K562 (cell line): ENCODE measurements around the gene HAPSTR1. TPM values are rescaled to one million over a fixed set of nuclear protein-coding genes. Genes with fewer than 3 reads are reported as not detected.
A peak's percentile ranks its signal among the peaks of the same experiment; 100 is the strongest.

ENCODE experiments used
- ATAC-seq: fragments of 200-7000 bp; cut with Tn5 transposase; 3 replicates; pipeline ENCODE4 v1.9.1; 2020; ENCODE audit warnings: moderate library complexity
- BruUV-seq: library from RNA; stranded (reverse); fragments of 400-500 nt; replicated peaks from 2 replicates; lab custom pipeline; 2021; lab: Mats Ljungman, UMichigan
- CTCF ChIA-PET: fragments of 300-600 bp; formaldehyde crosslinking; extraction: SDS; loops from one replicate; lab custom pipeline; 2021; ENCODE audit warnings: low intra/inter-chr PET ratio; lab: Yijun Ruan, JAX
- POLR2A ChIA-PET: fragments of 300-600, 350-650 bp; sonication (Branson Sonifier 250); formaldehyde crosslinking; extraction: SDS; loops from one replicate; lab custom pipeline; 2021; ENCODE audit warnings: antibody characterized with exemption, inconsistent platforms; lab: Yijun Ruan, JAX
- DNase-seq, 4 experiments: peaks; one replicate each; pipeline versions ENCODE4 v3.0.0 to v3.0.0-alpha.2; 2011 to 2018; ENCODE audit warnings: low spot score in 3 of 4, mixed read lengths in 3 of 4; ENCODE audit errors: extremely low read depth in 1 of 4
- FAIRE-seq: peaks from 2 replicates; lab custom pipeline; 2011; peaks lifted over from hg19 to GRCh38; lab: Jason Lieb, UNC
- H2AFZ ChIP-seq: 2 replicates; pipeline ENCODE4 v1.6.0; 2011; ENCODE audit warnings: low read depth, low read length, control low read depth, inconsistent platforms
- H3K27ac ChIP-seq: fragments of 200-600 bp; 3 replicates; pipeline ENCODE4 v1.8.0; 2011; ENCODE audit warnings: low read depth, mild to moderate bottlenecking, control low read depth, inconsistent platforms, low read length, moderate library complexity, mixed read lengths; ENCODE audit errors: extremely low read depth
- H3K27me3 ChIP-seq, 2 experiments: fragments of 300-600 bp in 1 of 2; 2 replicates in 1 of 2; 3 replicates in 1 of 2; pipeline versions ENCODE4 v1.6.0 to v1.8.0; 2011; ENCODE audit warnings: inconsistent platforms in 2 of 2, low read length in 2 of 2, mild to moderate bottlenecking in 1 of 2, mixed read lengths in 1 of 2, moderate library complexity in 1 of 2; ENCODE audit not compliant: control insufficient read depth in 2 of 2, insufficient read depth in 2 of 2
- H3K36me3 ChIP-seq: fragments of 300-600 bp; 3 replicates; pipeline ENCODE4 v1.8.0; 2011; ENCODE audit warnings: mild to moderate bottlenecking, low read length, inconsistent platforms; ENCODE audit not compliant: control insufficient read depth, insufficient read depth
- H3K4me1 ChIP-seq, 2 experiments: fragments of 200-600 bp in 1 of 2; replicated peaks in 1 of 2; 2 replicates in 1 of 2; 3 replicates in 1 of 2; pipeline versions ENCODE4 v1.5.1 to v1.8.0; 2011; ENCODE audit warnings: inconsistent platforms in 2 of 2, low read length in 2 of 2, mild to moderate bottlenecking in 1 of 2, mixed read lengths in 1 of 2, moderate library complexity in 1 of 2; ENCODE audit not compliant: control insufficient read depth in 2 of 2, insufficient read depth in 2 of 2
- H3K4me2 ChIP-seq: 2 replicates; pipeline ENCODE4 v1.6.1; 2011; ENCODE audit warnings: low read length, control low read depth, inconsistent platforms, mixed read lengths; ENCODE audit not compliant: insufficient read depth
- H3K4me3 ChIP-seq: fragments of 200-600 bp; sonication (generic), shearing (Covaris generic); 2 replicates; pipeline ENCODE4 v1.5.1; 2016; ENCODE audit warnings: control low read depth, inconsistent platforms
- H3K79me2 ChIP-seq: fragments of 200-600 bp; 3 replicates; pipeline ENCODE4 v1.8.0; 2011; ENCODE audit warnings: low read length, inconsistent platforms; ENCODE audit not compliant: control insufficient read depth, insufficient read depth
- H3K9ac ChIP-seq, 2 experiments: 2 replicates each; pipeline versions ENCODE4 v1.6.0 to v1.6.1; 2011; ENCODE audit warnings: low read depth in 2 of 2, low read length in 2 of 2, control low read depth in 1 of 2, inconsistent platforms in 1 of 2, mild to moderate bottlenecking in 1 of 2, mixed read lengths in 1 of 2; ENCODE audit not compliant: insufficient read depth in 1 of 2
- H3K9me1 ChIP-seq: one replicate; pipeline ENCODE4 v1.6.0; 2011; ENCODE audit warnings: inconsistent platforms, mild to moderate bottlenecking, low read length, moderate library complexity; ENCODE audit not compliant: control insufficient read depth, insufficient read depth
- H3K9me3 ChIP-seq: replicated peaks from 2 replicates; pipeline ENCODE4 v1.5.1; 2011; ENCODE audit warnings: low read depth, low read length, inconsistent platforms; ENCODE audit not compliant: control insufficient read depth, insufficient read depth
- H4K20me1 ChIP-seq: replicated peaks from 2 replicates; pipeline ENCODE4 v1.6.1; 2011; ENCODE audit warnings: low read length, inconsistent platforms, mixed read lengths; ENCODE audit not compliant: control insufficient read depth, insufficient read depth
- BHLHE40 ChIP-seq: IDR thresholded peaks from 2 replicates; pipeline ENCODE4 v1.6.1; 2011; ENCODE audit warnings: low read length, improper control_type of control experiment
- HCFC1 ChIP-seq: IDR thresholded peaks from 2 replicates; pipeline ENCODE4 v1.6.1; 2012; ENCODE audit warnings: low read depth, low read length, improper control_type of control experiment
- KLF13 ChIP-seq: fragments of 450-650 bp; IDR thresholded peaks from 2 replicates; pipeline ENCODE4 v1.6.1; 2016; ENCODE audit warnings: missing genetic modification characterization, low read depth, mild to moderate bottlenecking, missing compliant biosample characterization, moderate library complexity, borderline replicate concordance
- MEF2D ChIP-seq: conservative IDR thresholded peaks from 2 replicates; pipeline ENCODE4 v1.6.1; 2016; ENCODE audit warnings: low read depth, missing genetic modification characterization, missing compliant biosample characterization
- MYNN ChIP-seq, 2 experiments: sonication (generic); formaldehyde crosslinking in 1 of 2; IDR thresholded peaks; 2 replicates each; pipeline versions ENCODE4 v1.5.0 to v1.6.1; 2016 to 2020; ENCODE audit warnings: antibody characterized with exemption in 1 of 2, missing genetic modification reagents in 1 of 2
- PHB ChIP-seq: fragments of 250-450 bp; sonication (Bioruptor Pico); IDR thresholded peaks from 2 replicates; pipeline ENCODE4 v1.5.0; 2021
- POLR2AphosphoS2 ChIP-seq: IDR thresholded peaks from 2 replicates; pipeline ENCODE4 v1.6.1; 2012; ENCODE audit warnings: low read length, improper control_type of control experiment
- SP1 ChIP-seq: sonication (generic); formaldehyde crosslinking; IDR thresholded peaks from 2 replicates; pipeline ENCODE4 v1.8.1; 2022; ENCODE audit warnings: mild to moderate bottlenecking, missing genetic modification reagents
- TSC22D4 ChIP-seq: fragments of 450-650 bp; IDR thresholded peaks from 2 replicates; pipeline ENCODE4 v1.6.1; 2016; ENCODE audit warnings: missing genetic modification characterization, missing biosample characterization, control low read depth
- YBX1 ChIP-seq: fragments of 450-650 bp; IDR thresholded peaks from 2 replicates; pipeline ENCODE4 v1.7.1; 2016; ENCODE audit warnings: mild to moderate bottlenecking
- WGBS: fragments of 100-300 bp; shearing (Covaris generic); methylation state at CpG from one replicate; pipeline ENCODE4 v1.1.6; 2016; ENCODE audit warnings: low coverage, mixed read lengths; ENCODE audit not compliant: insufficient coverage; ENCODE audit errors: missing lambda C conversion rate; 5-methylcytosine and 5-hydroxymethylcytosine counted together
- in situ Hi-C: fragments of 300-500 bp; cut with MboI; formaldehyde crosslinking; loops from 4 replicates; pipeline ENCODE4 v1.15.0; 2018; ENCODE audit warnings: inconsistent platforms, mixed read lengths
- intact Hi-C: fragments of 100-400 bp; cut with micrococcal nuclease; formaldehyde crosslinking; loops from 2 replicates; pipeline ENCODE4 v1.14.2; 2022
- polyA plus RNA-seq, 8 experiments: library from polyadenylated mRNA; depleted of rRNA in 4 of 8; stranded (reverse) in 5 of 8; unstranded in 3 of 8; fragments of >200 nt; fragmentation: Nextera tagmentation in 2 of 8; fragmentation: Illumina TruSeq in 1 of 8; extraction: Ambion mirVana in 2 of 8; extraction: Trizol in 1 of 8; gene quantifications; 2 replicates each; pipeline versions ENCODE4 v1.2.1 to v1.2.3, GENCODE V29; 2011 to 2014; ENCODE audit warnings: inconsistent platforms in 1 of 8, missing spikeins in 1 of 8
- total RNA-seq, 7 experiments: library from RNA; depleted of rRNA in 6 of 7; stranded (reverse); fragments of >200 nt in 6 of 7; fragmentation: Illumina TruSeq in 2 of 7; extraction: Trizol in 2 of 7; gene quantifications; 2 replicates each; pipeline versions ENCODE4 v1.2.1 to v1.2.3, GENCODE V29; 2011 to 2021; ENCODE audit warnings: low replicate concordance in 1 of 7
- TF ChIP-seq, protein P1 (sequence below), 2 experiments: fragments of 450-650 bp in 1 of 2; sonication (generic) in 1 of 2; formaldehyde crosslinking in 1 of 2; IDR thresholded peaks in 1 of 2; conservative IDR thresholded peaks in 1 of 2; 2 replicates each; pipeline versions ENCODE4 v1.6.1 to v1.8.1; 2016 to 2023; ENCODE audit warnings: mild to moderate bottlenecking in 2 of 2, moderate library complexity in 2 of 2, inconsistent platforms in 1 of 2, missing genetic modification reagents in 1 of 2
- TF ChIP-seq, protein P2 (sequence below): fragments of 250-450 bp; sonication (Bioruptor Pico); IDR thresholded peaks from 2 replicates; pipeline ENCODE4 v1.4.0; 2020; ENCODE audit warnings: mild to moderate bottlenecking, moderate library complexity
- TF ChIP-seq, protein P3 (sequence below): sonication (generic); formaldehyde crosslinking; IDR thresholded peaks from 2 replicates; pipeline ENCODE4 v1.8.0; 2022; ENCODE audit warnings: mild to moderate bottlenecking, missing genetic modification reagents
- TF ChIP-seq, protein P4 (sequence below): fragments of 250-450 bp; sonication (Bioruptor Pico); IDR thresholded peaks from 2 replicates; pipeline ENCODE4 v1.8.0; 2022; ENCODE audit warnings: inconsistent platforms

Gene HAPSTR1
- total and polyA plus RNA-seq, 9 of the 15 experiments (the other 6 are each of a cell fraction or from before 2014, with no cell fraction given): 10.8 to 67.9 (median 36.5) TPM

DNA sequence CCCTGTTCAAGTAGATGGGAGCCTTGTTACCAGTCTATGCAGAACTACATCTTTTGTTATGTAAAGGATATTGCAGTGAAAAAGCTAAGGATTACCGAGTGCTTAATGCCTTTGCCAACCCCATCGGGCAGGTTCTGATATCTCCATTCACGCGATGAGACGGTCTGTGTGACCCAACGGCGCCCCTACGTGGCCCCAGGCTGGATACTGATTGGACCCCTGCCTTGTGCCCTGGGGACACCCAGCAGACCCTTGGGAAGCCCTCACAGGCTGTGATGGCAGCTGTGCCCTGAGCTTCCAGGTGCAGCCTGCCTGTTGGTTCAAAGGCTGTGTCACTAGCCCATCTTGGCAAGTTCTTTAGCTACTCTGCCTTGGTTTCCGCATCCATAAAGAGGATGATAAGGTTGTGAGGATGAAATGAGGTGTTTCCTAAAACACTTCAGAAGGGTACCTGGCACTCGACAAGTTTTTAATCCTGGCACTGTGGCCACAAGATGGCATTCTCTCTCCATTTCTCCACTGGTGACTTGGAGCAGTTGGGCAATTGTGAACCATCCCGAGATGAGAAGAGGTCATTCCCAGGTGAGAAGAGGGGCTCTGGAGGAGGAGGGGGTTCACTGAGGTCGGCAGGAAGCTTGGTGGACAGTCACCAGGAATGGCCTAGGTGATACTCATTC is 33.6 kb downstream of the HAPSTR1 start:
- no peak for FAIRE-seq
- Histone ChIP-seq H3K4me2 (no peak overlapping the region), H3K27me3 (no peaks in the 10 kb centered on the region), H3K36me3 (peaks cover 47% of the 10 kb centered on the region; the same call in 2 of the 3 replicates), H3K9me1 (no peaks in the 10 kb centered on the region), H3K4me1 (peaks cover 10 to 13% of the 10 kb centered on the region in 2 experiments), H3K79me2 (peaks cover 10% of the 10 kb centered on the region), H3K9me3 (no peaks in the 10 kb centered on the region), H3K27ac (no peak overlapping the region), H2AFZ (no peak overlapping the region), H3K4me3 (no peak overlapping the region), H3K9ac (0 out of 4 replicates have a peak overlapping the region, but pooled peaks of 1 of the 2 experiments have one; percentile 77), H4K20me1 (peaks cover 17% of the 10 kb centered on the region; the same call in 1 of the 2 replicates)
- ATAC-seq: no peak; the same call in 2 of the 3 replicates
- no peak for DNase-seq
- ChIA-PET POLR2A (interaction anchor here (0.6 to 2.2 kb wide), 7 partner anchors 9 to 77 kb away, joined by 3 to 7 read pairs (median 4); no protein-coding TSS in a partner anchor), CTCF (no interaction called here)
- 70% methylated on average over 11 of the region's 12 CpGs for WGBS
- in situ Hi-C loops: no loop called here
- BruUV-seq: no TSS peak
- intact Hi-C loops: no loop called here
- TF ChIP-seq, protein P1, sequence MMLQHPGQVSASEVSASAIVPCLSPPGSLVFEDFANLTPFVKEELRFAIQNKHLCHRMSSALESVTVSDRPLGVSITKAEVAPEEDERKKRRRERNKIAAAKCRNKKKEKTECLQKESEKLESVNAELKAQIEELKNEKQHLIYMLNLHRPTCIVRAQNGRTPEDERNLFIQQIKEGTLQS (IDR thresholded peaks at IDR 0.05): no peak
- TF ChIP-seq, protein P1 (CRISPR knock-in tag; conservative IDR thresholded peaks at IDR 0.05): no peak
- TF ChIP-seq, protein P2, sequence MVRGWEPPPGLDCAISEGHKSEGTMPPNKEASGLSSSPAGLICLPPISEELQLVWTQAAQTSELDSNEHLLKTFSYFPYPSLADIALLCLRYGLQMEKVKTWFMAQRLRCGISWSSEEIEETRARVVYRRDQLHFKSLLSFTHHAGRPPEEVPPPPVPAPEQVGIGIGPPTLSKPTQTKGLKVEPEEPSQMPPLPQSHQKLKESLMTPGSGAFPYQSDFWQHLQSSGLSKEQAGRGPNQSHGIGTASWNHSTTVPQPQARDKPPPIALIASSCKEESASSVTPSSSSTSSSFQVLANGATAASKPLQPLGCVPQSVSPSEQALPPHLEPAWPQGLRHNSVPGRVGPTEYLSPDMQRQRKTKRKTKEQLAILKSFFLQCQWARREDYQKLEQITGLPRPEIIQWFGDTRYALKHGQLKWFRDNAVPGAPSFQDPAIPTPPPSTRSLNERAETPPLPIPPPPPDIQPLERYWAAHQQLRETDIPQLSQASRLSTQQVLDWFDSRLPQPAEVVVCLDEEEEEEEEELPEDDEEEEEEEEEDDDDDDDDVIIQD (CRISPR knock-in tag): no peak
- TF ChIP-seq, protein P3, sequence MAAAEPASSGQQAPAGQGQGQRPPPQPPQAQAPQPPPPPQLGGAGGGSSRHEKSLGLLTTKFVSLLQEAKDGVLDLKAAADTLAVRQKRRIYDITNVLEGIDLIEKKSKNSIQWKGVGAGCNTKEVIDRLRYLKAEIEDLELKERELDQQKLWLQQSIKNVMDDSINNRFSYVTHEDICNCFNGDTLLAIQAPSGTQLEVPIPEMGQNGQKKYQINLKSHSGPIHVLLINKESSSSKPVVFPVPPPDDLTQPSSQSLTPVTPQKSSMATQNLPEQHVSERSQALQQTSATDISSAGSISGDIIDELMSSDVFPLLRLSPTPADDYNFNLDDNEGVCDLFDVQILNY (CRISPR knock-in tag): no peak
- TF ChIP-seq, protein P4, sequence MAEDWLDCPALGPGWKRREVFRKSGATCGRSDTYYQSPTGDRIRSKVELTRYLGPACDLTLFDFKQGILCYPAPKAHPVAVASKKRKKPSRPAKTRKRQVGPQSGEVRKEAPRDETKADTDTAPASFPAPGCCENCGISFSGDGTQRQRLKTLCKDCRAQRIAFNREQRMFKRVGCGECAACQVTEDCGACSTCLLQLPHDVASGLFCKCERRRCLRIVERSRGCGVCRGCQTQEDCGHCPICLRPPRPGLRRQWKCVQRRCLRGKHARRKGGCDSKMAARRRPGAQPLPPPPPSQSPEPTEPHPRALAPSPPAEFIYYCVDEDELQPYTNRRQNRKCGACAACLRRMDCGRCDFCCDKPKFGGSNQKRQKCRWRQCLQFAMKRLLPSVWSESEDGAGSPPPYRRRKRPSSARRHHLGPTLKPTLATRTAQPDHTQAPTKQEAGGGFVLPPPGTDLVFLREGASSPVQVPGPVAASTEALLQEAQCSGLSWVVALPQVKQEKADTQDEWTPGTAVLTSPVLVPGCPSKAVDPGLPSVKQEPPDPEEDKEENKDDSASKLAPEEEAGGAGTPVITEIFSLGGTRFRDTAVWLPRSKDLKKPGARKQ (CRISPR knock-in tag): no peak
- TF ChIP-seq BHLHE40 (no peak), YBX1 (no peak), HCFC1 (no peak), MEF2D (no peak), SP1 (CRISPR knock-in tag) (no peak), MYNN (IDR thresholded peaks at IDR 0.05) (peak; percentile 43; the same call in 1 of the 2 replicates), MYNN (CRISPR knock-in tag; IDR thresholded peaks at IDR 0.05) (no peak), POLR2AphosphoS2 (peak; percentile 64; the same call in 1 of the 2 replicates), KLF13 (no peak), TSC22D4 (tag) (no peak), PHB (no peak)
